ENCODE data around the gene OR52E8.

Gene OR52E8

GRCh38 chr11:5857590-5857989 is at the start of gene OR52E8:
OR52E8 (minus strand) TSS chr11:5857690; CDS start chr11:5857690, 0 bp downstream.
- no peak for DNase-seq (ENCODE audit: low read depth, low spot score)

GRCh38 chr11:5899534-5899933 is 42.0 kb upstream of the OR52E8 start:
- no peak for DNase-seq (ENCODE audit: low read depth, low spot score)

- no peak for DNase-seq (ENCODE audit: low read depth, low spot score)
Measured at GRCh38 chr11:5892908-5893307, 35.4 kb upstream of the OR52E8 start, which contains the start of gene OR52E5. OR52E5 (plus strand) TSS chr11:5893208; CDS start chr11:5900777, 7,569 bp downstream.

GRCh38 chr11:5891216-5891800 is 33.8 kb upstream of the OR52E8 start:
- peak; percentile 4 for DNase-seq (ENCODE audit: low read depth, low spot score)

GRCh38 chr11:5887661-5888060 is 30.2 kb upstream of the OR52E8 start:
- DNase-seq (ENCODE audit: low read depth, low spot score) = no peak

- no peak for DNase-seq (ENCODE audit: low read depth, low spot score)
Measured at GRCh38 chr11:5887172-5887571, 29.7 kb upstream of the OR52E8 start.

- no peak for DNase-seq (ENCODE audit: low read depth, low spot score)
Measured at GRCh38 chr11:5881756-5882155, 24.3 kb upstream of the OR52E8 start.

- DNase-seq (ENCODE audit: low read depth, low spot score) = no peak
Measured at GRCh38 chr11:5880329-5880728, 22.8 kb upstream of the OR52E8 start, which contains the start of gene OR52E4. OR52E4 (plus strand) TSS chr11:5880629; CDS start chr11:5884293, 3,664 bp downstream.

- DNase-seq (ENCODE audit: low read depth, low spot score) = no peak
Measured at GRCh38 chr11:5878564-5878963, 21.1 kb upstream of the OR52E8 start.

GRCh38 chr11:5865826-5866225 is 8.3 kb upstream of the OR52E8 start:
- no peak for DNase-seq (ENCODE audit: low read depth, low spot score)

- no peak for DNase-seq (ENCODE audit: low read depth, low spot score)
Measured at GRCh38 chr11:5851002-5851401, 6.5 kb downstream of the OR52E8 start.

- no peak for DNase-seq (ENCODE audit: low read depth, low spot score)
Measured at GRCh38 chr11:5847711-5848110, 9.8 kb downstream of the OR52E8 start.

- DNase-seq (ENCODE audit: low read depth, low spot score) = no peak
Measured at GRCh38 chr11:5846701-5847100, 10.8 kb downstream of the OR52E8 start.

GRCh38 chr11:5841797-5842196 is 15.7 kb downstream of the OR52E8 start, which contains the start of gene OR52E6:
OR52E6 (minus strand) TSS chr11:5841897; CDS start chr11:5841897, 0 bp downstream.
- DNase-seq (ENCODE audit: low read depth, low spot score) = no peak

- no peak for DNase-seq (ENCODE audit: low read depth, low spot score)
Measured at GRCh38 chr11:5837695-5838094, 19.8 kb downstream of the OR52E8 start.

- no peak for DNase-seq (ENCODE audit: low read depth, low spot score)
Measured at GRCh38 chr11:5833446-5833845, 24.0 kb downstream of the OR52E8 start.

GRCh38 chr11:5831196-5831829 is 26.2 kb downstream of the OR52E8 start:
- DNase-seq (ENCODE audit: low read depth, low spot score) = no peak

- no peak for DNase-seq (ENCODE audit: low read depth, low spot score)
Measured at GRCh38 chr11:5818245-5818886, 39.1 kb downstream of the OR52E8 start.

GRCh38 chr11:5815534-5815933 is 42.0 kb downstream of the OR52E8 start:
- no peak for DNase-seq (ENCODE audit: low read depth, low spot score)

- no peak for DNase-seq (ENCODE audit: low read depth, low spot score)
Measured at GRCh38 chr11:5809905-5810795, 47.3 kb downstream of the OR52E8 start.

- peak; percentile 1 for DNase-seq (ENCODE audit: low read depth, low spot score)
Measured at GRCh38 chr11:5809122-5809519, 48.4 kb downstream of the OR52E8 start.

All from astrocyte of the hippocampus (primary cell).